Fibroblast of skin of abdomen (primary cell): ENCODE data around the gene CDH22.

Experiments used
- DNase-seq: peaks from one replicate; pipeline ENCODE4 v3.0.0-alpha.2; 2013

The CDH22 gene

DNA sequence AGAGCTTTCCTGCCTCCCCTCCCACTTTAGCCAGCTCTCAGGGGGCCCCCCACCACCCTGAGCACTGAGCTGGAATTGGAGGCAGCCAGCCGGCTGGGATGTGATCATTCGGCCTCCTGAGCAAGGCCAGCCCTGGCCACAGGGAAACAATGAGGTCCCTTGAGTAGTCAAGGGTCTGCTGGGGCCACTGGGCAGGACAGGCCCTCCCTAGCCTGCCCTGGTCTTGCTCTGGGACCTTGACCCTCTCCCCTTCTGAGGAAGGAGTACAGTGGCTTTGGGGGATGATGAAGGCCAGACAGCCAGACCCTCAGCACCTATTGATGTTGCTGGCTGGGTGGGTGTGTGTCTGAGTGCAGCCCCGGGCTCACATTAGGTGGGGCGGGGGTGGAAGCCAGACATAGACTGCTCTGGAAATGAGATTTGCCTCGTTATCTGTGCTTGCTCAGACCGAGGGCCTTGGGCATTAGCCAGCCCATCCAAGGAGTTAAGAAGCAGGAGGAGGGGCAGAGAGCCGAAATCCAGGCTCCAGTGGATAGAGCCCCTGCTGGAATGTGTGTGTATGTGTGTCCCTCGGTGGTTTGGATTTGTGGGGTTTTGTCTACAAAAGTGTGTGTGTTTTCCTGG is 168.9 kb downstream of the CDH22 start:
- no peak for DNase-seq

DNA sequence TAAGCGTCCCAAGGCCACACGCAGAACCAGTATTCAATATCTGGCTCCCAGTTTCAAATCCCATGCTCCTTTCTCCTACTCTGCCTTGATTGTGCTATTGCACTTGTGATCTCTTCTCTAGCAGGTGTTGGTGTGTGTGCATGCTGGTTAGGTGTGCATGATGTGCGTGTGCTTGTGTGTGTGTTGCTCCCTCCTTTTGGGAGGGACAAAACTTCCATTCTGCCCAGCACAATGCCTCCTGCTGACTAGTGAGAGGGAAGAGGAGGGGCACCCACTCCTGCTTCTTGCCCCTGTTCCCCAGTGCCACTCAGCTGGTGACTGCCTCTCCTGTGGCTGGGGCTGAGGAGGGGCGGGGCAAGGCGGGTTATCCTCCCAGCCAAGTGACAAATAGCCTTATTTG is 170.5 kb downstream of the CDH22 start:
- no peak for DNase-seq

DNA sequence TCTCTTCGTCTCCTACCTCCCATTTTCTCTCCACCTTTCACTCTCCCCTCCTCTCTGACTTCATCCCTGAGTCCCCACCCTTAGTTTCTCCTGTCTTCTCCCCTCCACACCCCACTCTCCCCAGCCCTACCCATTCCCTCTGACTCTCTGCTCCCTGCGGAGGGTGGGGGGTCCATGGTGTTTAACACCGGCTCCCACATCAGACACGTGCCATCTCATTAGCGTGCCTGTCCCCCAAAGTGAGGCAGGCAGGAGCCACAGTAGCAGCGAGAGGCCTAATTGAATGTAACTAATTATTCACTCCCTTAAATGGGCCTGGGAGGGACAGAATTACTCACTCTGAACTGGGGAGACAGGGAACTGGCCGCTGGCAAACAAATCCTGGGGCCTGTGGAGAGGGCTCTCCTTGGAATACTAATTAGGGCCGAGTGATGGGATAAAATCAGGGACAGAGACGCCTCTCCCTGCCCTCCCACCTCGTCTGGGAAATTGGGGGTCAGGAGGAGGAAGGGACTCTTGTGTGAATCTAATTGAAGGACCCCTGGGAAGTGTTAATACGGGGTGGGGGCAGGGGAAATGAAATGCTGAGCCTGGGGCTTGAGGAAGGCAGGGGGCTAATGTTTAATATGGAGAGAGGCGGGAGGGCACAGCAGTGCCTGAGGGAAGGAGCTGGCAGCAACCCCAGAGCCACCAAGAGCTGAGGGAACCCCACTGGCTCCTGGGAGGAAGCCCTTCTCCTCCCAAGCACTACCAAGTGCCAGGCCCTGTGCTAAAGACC is 172.3 kb downstream of the CDH22 start:
- no peak for DNase-seq

DNA sequence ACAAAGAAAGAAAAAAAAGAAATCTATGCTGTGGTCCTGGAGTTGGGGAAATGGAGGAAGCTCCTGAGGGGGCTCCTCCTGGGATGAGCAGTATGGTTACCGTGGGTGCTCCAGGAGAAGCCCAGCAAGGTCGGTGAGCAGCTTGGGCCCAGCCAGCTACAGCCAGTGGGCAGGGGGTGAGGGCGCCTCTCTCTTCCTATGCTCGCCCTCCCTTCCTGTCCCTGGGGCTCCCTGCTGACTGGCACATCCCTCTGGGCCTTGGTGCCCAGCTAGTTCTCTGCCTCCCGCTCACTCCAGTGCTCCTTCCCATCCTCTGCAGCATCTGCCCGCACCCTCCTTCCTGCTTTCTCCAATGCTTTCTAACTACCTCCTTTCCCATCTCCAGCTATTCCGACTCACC is 173.6 kb downstream of the CDH22 start:
- no peak for DNase-seq

DNA sequence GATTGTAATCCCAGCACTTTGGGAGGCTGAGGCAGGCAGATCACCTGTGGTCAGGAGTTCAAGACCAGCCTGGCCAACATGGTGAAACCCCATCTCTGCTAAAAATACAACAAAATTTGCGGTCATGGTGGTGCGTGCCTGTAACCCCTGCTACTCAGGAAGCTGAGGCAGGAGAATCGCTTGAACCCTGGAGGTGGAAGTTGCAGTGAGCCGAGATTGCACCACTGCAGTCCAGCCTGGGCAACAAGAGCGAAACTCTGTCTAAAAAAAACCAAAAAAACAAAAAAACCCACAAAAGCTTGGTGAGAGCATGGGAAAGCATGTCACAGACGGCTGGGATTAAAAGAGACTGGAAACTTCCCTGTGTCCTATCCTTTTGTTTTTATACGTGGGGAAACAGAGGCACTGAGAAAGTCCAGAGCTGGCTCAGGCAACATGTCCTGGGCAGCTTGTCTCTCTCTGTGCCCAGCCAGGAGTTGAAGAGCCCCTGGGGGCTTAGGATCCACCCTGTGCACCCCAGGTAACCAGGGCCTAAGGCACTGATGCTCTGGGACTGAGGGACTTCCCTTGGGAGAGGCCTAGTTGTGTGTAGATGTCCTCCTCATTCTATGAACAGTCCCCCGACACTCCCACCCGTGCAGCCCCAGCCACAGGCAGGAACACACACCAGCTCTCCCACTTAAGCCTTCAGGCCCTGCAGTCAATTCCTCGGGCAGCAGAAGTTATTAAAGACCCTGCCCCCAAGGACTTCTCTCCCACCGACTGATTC is 174.2 kb downstream of the CDH22 start:
- DNase-seq, result no peak

DNA sequence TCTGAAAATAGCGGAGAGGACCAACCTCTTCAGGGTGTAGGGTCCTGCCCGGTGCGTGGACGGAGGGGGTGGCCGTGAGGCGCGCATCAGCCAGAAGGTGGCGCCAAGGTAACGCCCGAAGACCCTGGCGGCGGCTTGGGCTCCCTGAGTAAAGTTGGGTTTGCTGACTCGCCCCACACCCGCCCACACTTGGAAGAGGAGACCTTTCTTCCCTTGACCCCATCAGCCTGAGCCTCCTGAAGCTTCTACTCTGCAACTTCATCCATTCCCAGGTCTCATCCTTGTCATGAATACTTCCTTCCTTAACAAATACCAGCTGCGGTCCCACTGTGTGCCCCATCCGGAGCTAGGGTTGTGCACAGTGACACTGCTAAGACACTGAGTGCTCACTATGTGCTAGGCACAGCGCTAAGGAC is 175.6 kb downstream of the CDH22 start:
- peak; percentile 38 for DNase-seq

DNA sequence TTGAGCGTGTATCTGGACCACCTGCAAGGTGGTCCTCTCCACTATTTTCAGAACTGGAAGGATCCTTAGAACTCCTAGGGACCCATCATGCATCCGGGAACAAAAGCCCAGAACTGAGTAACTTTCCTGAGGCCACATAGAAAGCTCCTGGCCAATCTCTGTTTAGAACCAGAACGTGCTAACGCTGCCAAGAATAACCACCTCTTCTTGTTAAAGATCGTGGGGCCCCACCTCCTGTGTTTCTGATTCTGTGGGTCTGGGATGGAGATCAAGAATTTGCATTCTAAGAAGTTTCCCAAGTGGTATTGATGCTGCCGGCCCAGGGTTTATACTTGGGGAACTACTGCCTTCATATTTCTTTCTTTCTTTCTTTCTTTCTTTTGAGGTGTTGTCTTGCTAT is 176.9 kb downstream of the CDH22 start:
- peak; percentile 27 for DNase-seq

DNA sequence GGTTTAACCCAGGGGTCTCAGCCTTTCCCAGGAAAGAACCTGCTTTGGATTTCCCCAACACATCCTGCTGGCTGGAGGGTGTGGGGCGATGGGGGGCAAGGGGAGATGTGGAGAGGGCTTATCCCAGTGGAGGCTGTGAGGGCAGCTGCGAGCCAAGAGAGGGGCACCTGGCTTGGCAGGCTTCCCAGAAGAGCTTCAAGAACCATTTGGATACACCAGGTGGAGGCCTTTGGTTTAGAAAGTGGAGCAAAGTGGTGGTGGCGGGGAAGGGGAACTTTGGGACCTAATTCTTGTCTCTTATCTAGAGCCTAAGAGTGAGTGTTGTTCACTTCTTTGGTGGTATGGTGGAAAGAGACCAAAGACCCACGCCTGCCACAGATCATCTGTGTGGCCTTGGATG is 177.8 kb downstream of the CDH22 start:
- DNase-seq, result no peak

DNA sequence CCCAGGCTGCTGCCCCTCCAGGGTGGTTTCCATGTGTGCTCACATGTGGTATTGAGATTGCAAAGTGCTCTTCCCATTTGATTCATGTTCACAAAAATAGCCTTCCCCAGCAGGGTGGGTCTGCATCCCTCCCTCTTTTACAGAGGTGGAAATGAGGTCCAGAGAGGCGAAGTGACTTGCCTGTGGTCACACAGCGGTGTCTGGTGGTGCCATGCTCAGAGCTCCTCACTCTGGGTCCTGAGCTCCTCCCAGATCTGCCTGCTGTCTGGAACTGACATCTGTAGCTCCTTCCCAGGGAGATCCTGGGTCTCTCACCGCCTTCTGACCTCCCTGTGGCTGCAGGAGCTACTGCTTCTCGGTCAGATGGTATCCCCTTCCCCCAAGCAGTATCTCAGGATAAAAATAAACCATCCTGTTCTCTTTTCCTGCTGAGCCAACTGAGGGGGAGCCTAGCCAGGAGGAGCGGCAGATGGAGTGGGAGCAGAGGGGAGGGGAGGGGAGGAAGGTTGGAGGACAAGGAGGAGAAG is 178.3 kb downstream of the CDH22 start:
- DNase-seq, result no peak

DNA sequence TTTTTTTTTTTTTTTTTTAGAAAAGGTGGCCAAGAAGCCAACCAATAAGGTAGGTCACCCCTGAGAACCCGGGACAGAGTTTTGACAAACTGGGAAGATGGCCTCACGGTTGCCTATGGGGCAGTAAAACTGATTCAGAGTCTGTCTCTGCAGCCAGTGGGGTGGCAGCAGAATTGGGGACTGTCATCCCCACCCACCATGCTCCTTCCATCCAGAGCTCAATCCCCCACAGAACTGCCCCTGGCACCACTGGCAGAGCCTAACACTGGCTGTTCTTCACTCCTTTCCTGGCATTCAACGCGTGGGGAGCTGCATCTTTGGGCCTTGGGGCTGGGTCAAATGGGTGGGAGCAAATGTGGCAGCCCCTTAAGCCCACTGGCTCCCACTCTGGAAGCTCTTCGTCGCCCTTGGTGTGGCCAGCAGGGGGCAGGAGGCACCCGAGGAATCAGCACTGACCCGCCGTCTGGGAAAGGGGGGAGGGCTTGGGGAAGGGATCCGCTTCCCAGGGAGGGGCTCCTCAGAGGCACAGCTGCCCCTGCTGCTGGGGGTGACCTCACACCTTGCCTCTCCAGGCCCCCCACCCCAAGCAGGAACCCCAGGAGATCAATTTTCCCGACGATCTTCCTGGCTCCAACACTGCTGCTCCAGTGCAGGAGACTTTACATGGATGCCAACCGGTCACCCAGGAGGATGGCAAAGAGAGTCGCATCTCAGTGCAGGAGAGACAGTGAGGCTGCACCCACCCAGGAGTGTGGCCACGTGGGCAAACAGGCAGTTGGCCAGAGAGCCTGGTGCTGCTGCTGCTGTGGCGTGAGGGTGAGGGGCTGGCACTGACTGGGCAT is 179.8 kb downstream of the CDH22 start:
- DNase-seq, result no peak

DNA sequence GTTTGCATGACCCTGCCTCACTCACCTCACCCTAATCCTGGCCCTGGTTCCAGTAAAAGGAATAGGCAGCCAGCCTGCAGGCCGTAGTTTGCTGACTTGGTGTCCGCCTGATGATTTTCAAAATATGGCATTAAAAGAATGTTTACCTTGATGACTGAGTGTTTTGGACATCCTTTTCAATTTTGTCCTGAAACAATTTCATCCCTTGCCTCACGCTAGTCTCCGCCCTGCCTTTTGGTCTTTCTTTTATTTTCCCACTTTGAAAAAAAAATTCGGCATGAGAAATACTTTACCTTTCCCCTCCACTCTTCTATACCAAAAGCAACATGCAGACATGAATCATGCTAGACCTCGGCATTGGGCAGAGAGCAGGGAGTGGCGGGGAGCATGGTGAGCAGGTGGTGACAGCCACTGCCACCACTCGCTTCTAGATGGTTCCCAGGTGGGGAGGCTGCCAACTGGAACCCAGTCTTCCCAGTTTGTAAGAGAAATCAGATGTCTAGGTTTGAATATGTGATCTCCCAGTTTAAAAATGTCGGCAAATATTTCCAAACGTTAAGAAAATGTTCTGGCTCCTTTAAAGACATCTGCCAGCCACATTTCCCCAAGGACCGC is 180.8 kb downstream of the CDH22 start:
- no peak for DNase-seq

DNA sequence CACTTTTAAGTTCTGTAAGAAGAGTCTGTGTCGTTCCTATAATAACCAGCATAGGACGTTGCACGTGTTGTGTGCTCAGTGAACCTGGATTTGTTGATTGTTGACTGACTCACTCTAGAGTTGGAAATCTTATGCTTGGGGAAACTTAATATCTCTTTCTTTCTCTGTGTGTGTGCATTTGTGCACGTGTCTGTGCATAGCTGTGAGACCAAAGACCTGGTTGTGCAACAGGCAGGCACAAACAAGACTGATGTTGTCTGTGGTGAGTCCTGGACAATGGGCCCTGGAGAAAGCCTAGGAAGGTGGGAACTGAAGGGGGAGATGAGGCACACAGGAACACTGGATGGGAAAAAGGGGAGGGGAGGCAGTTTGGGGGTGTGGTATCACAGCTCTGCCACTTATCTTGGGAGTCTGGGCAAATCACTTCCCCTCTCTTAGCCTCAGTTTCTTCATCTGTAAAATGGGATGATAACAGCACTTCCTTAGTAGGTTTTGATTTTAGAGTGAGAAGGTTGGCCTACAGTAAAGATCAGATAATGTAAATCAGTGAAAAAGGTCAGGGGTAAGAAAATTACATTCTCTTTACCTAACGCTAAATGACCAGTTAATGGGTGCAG is 181.8 kb downstream of the CDH22 start:
- DNase-seq, result no peak
